Measurements from ENCODE around the gene COPS9.

GRCh38 chr2:240153418-240153817, 17.3 kb upstream of the COPS9 start:
- no peak for TF ChIP-seq YY1 (IDR thresholded peaks at IDR 0.05; ENCODE audit: insufficient read depth, insufficient read length)
- no peak for TF ChIP-seq ZNF274 (IDR thresholded peaks at IDR 0.05; ENCODE audit: low read depth, low read length)
- TF ChIP-seq SUZ12 (IDR thresholded peaks at IDR 0.05; ENCODE audit: extremely low read depth, insufficient read depth, insufficient read length): no peak

Data from NT2/D1 (cell line).